Liver (tissue), 9 donors: ENCODE results near the gene PNO1. TPM values are rescaled to one million over a fixed set of nuclear protein-coding genes. Genes with fewer than 3 reads are reported as not detected.

ENCODE experiments used
- DNase-seq: peaks from one replicate; pipeline ENCODE4 v3.0.0-alpha.2; 2017; ENCODE audit warnings: low spot score
- H3K27ac ChIP-seq, 2 donors: one replicate each; pipeline ENCODE4 v1.7.0; 2013; ENCODE audit warnings: inconsistent platforms in 2 of 2, low read length in 2 of 2, control low read depth in 1 of 2, low read depth in 1 of 2, mild to moderate bottlenecking in 1 of 2
- H3K27me3 ChIP-seq, 4 donors: one replicate each; pipeline versions ENCODE4 v1.6.1 to v1.7.0; 2013; ENCODE audit warnings: low read length in 3 of 4, inconsistent platforms in 1 of 4, mild to moderate bottlenecking in 1 of 4, moderate library complexity in 1 of 4; ENCODE audit not compliant: control insufficient read depth in 4 of 4, insufficient read depth in 4 of 4
- H3K36me3 ChIP-seq, 4 donors: one replicate each; pipeline versions ENCODE4 v1.6.1 to v1.7.0; 2013; ENCODE audit warnings: low read length in 3 of 4, mild to moderate bottlenecking in 3 of 4, low read depth in 1 of 4, moderate library complexity in 1 of 4; ENCODE audit not compliant: control insufficient read depth in 4 of 4, insufficient read depth in 3 of 4
- H3K4me1 ChIP-seq, 4 donors: one replicate each; pipeline versions ENCODE4 v1.6.1 to v1.7.0; 2013; ENCODE audit warnings: low read length in 3 of 4, mild to moderate bottlenecking in 3 of 4, moderate library complexity in 1 of 4; ENCODE audit not compliant: control insufficient read depth in 4 of 4, insufficient read depth in 4 of 4
- H3K4me3 ChIP-seq, 3 donors: one replicate each; pipeline versions ENCODE4 v1.6.1 to v1.7.0; 2013; ENCODE audit warnings: low read length in 3 of 3, control low read depth in 1 of 3, low read depth in 1 of 3, mild to moderate bottlenecking in 1 of 3
- H3K9ac ChIP-seq, 2 donors: one replicate each; pipeline ENCODE4 v1.7.0; 2013; ENCODE audit warnings: low read length in 2 of 2, mild to moderate bottlenecking in 2 of 2, moderate library complexity in 2 of 2, control low read depth in 1 of 2, low read depth in 1 of 2
- H3K9me3 ChIP-seq, 4 donors: one replicate each; pipeline versions ENCODE4 v1.6.1 to v1.7.0; 2013; ENCODE audit warnings: low read length in 3 of 4; ENCODE audit not compliant: control insufficient read depth in 4 of 4
- ATF3 ChIP-seq: IDR thresholded peaks from 2 replicates; pipeline ENCODE4 v1.6.1; 2016; ENCODE audit warnings: antibody characterized with exemption
- CTCF ChIP-seq: fragments of 150-350 bp; IDR thresholded peaks from 2 replicates; pipeline ENCODE4 v1.5.1; 2017; ENCODE audit warnings: improper control_type of control experiment, low read depth, low read length; ENCODE audit not compliant: missing input control
- EGR1 ChIP-seq, 2 donors: IDR thresholded peaks; 2 replicates each; pipeline ENCODE4 v1.6.1; 2016 to 2018; ENCODE audit warnings: antibody characterized with exemption in 2 of 2, low read depth in 2 of 2
- FOXA1 ChIP-seq: IDR thresholded peaks from 2 replicates; pipeline ENCODE4 v1.6.1; 2016; ENCODE audit warnings: antibody characterized with exemption
- FOXA2 ChIP-seq: IDR thresholded peaks from 2 replicates; pipeline ENCODE4 v1.6.1; 2016; ENCODE audit warnings: antibody characterized with exemption
- GABPA ChIP-seq, 2 donors: IDR thresholded peaks in 1 of 2; conservative IDR thresholded peaks in 1 of 2; 2 replicates each; pipeline ENCODE4 v1.6.1; 2016; ENCODE audit warnings: antibody characterized with exemption in 2 of 2, mild to moderate bottlenecking in 1 of 2, moderate library complexity in 1 of 2
- HNF4A ChIP-seq, 2 donors: conservative IDR thresholded peaks; 2 replicates each; pipeline ENCODE4 v1.6.1; 2016; ENCODE audit warnings: antibody characterized with exemption in 2 of 2, mild to moderate bottlenecking in 2 of 2
- HNF4G ChIP-seq: IDR thresholded peaks from 2 replicates; pipeline ENCODE4 v1.6.1; 2016; ENCODE audit warnings: antibody characterized with exemption
- JUND ChIP-seq, 2 donors: IDR thresholded peaks; 2 replicates each; pipeline ENCODE4 v1.6.1; 2016; ENCODE audit warnings: antibody characterized with exemption in 2 of 2
- MAX ChIP-seq: IDR thresholded peaks from 2 replicates; pipeline ENCODE4 v1.6.1; 2016; ENCODE audit warnings: antibody characterized with exemption
- NR2F2 ChIP-seq: IDR thresholded peaks from 2 replicates; pipeline ENCODE4 v1.6.1; 2016; ENCODE audit warnings: antibody characterized with exemption
- RAD21 ChIP-seq, 2 donors: IDR thresholded peaks; 2 replicates each; pipeline ENCODE4 v1.6.1; 2016; ENCODE audit warnings: antibody characterized with exemption in 2 of 2, mild to moderate bottlenecking in 2 of 2
- REST ChIP-seq: IDR thresholded peaks from 2 replicates; pipeline ENCODE4 v1.6.1; 2016; ENCODE audit warnings: antibody characterized with exemption, mild to moderate bottlenecking
- RXRA ChIP-seq, 2 donors: IDR thresholded peaks; 2 replicates each; pipeline ENCODE4 v1.6.1; 2017 to 2018; ENCODE audit warnings: antibody characterized with exemption in 2 of 2, mild to moderate bottlenecking in 1 of 2
- SP1 ChIP-seq: IDR thresholded peaks from 2 replicates; pipeline ENCODE4 v1.6.1; 2018; ENCODE audit warnings: antibody characterized with exemption, mild to moderate bottlenecking
- TAF1 ChIP-seq: conservative IDR thresholded peaks from 2 replicates; pipeline ENCODE4 v1.6.1; 2016; ENCODE audit warnings: antibody characterized with exemption, mild to moderate bottlenecking
- YY1 ChIP-seq: IDR thresholded peaks from 2 replicates; pipeline ENCODE4 v1.6.1; 2016; ENCODE audit warnings: antibody characterized with exemption, mild to moderate bottlenecking
- ZBTB33 ChIP-seq: IDR thresholded peaks from 2 replicates; pipeline ENCODE4 v1.6.1; 2016; ENCODE audit warnings: antibody characterized with exemption
- WGBS: extraction: QIAGEN DNeasy Blood & Tissue Kit; methylation state at CpG from one replicate; pipeline ENCODE4 v1.1.7; 2013; 5-methylcytosine and 5-hydroxymethylcytosine counted together
- polyA plus RNA-seq, 2 donors: library from polyadenylated mRNA; stranded (reverse) in 1 of 2; unstranded in 1 of 2; fragments of 200-250 nt in 1 of 2; fragments of >200 nt in 1 of 2; fragmentation: Nextera tagmentation in 1 of 2; extraction: Ambion mirVana in 1 of 2; gene quantifications; one replicate each; pipeline versions ENCODE4 v1.2.1 to v1.2.3, GENCODE V29; 2013 to 2015
- total RNA-seq, 2 donors: library from RNA; depleted of rRNA; stranded (reverse); fragments of >200 nt; gene quantifications; one replicate each; pipeline ENCODE4 v1.2.3, GENCODE V29; 2014
- donor health status: healthy.
- donor health status: healthy.
- donor health status: healthy.
- donor health status: healthy.
- donor health status: healthy.

PNO1 gene
- total and polyA plus RNA-seq, 4 donors: 5.5 to 9.5 (median 8.4) TPM

GRCh38 chr2:68125821-68126220 lies 31.9 kb upstream of the PNO1 start:
- Histone ChIP-seq H3K27ac (no peak overlapping the region), H3K27me3 (no peaks in the 10 kb centered on the region), H3K36me3 (no peaks in the 10 kb centered on the region), H3K9me3 (no peaks in the 10 kb centered on the region), H3K4me1 (peaks cover under 1 to 13% (median 9%) of the 10 kb centered on the region in 4 donors), H3K9ac (no peak overlapping the region), H3K4me3 (no peak overlapping the region)
- TF ChIP-seq RAD21 (IDR thresholded peaks at IDR 0.05): no peak
- TF ChIP-seq HNF4G: no peak
- TF ChIP-seq FOXA1: no peak
- TF ChIP-seq YY1: no peak
- no peak for TF ChIP-seq FOXA2
- no peak for TF ChIP-seq REST
- no peak for TF ChIP-seq MAX
- no peak for TF ChIP-seq ZBTB33
- TF ChIP-seq SP1: no peak
- no peak for TF ChIP-seq CTCF
- TF ChIP-seq NR2F2: no peak
- TF ChIP-seq GABPA (IDR thresholded peaks at IDR 0.05 in 1 of 2, conservative IDR thresholded peaks at IDR 0.05 in 1 of 2): no peak
- TF ChIP-seq RXRA (IDR thresholded peaks at IDR 0.05): no peak
- TF ChIP-seq ATF3: no peak
- no peak for TF ChIP-seq HNF4A (conservative IDR thresholded peaks at IDR 0.05)
- no peak for TF ChIP-seq TAF1
- no peak for TF ChIP-seq EGR1 (IDR thresholded peaks at IDR 0.05; ENCODE audit: low read depth in 2 of 2)
- TF ChIP-seq JUND (IDR thresholded peaks at IDR 0.05): no peak
- DNase-seq: no peak
- WGBS: 84% methylated on average over 5 of the region's 5 CpGs
